ENCODE results near the gene PITPNM1.

DNA sequence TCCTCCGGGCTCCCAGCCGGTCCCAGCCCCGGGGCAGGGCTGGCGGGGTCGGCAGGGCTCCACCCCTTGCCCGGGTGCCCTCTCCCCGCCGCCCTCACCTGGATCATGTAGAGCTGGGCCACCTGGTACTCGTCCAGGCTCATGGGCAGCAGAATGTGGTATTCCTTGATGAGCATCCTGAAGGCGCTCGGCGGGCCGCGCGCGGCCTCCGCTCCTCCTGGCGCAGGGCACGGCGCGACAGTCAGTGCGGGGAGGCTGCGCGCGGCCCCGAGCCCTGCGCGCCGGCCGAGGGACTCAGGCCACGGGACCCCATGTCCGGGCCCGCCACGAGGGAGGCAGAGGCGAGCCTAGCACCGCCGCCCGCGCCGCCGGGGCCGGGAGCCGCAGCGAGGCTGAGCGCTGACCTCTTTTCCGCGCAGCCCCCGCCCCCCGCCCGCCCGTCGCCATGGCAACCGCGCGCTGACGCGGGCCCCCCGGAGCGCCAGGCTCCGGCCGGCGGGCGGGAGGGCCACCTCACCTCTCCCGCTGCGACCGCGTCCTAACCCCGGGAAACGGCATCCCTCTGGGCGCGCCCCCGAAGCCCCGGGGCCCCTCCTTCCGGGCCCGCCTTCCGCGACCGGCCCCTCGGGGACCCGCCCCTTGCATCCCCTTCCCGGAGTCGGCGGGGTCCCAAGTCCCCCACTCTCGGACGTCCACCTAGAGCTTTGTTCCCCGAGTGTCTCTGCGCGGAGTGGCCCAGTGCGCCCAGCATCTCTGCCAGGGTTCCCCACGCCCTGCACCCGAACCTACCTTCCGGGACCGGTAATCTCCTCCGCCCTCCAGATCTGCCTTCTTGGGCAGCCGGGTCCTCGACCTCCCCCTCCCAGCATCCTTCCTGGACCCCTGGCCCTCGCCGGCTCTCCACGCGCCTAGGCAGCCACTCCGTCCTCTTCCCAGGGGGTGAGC lies 886 bp downstream of the PITPNM1 start:
- TF ChIP-seq, protein P1, sequence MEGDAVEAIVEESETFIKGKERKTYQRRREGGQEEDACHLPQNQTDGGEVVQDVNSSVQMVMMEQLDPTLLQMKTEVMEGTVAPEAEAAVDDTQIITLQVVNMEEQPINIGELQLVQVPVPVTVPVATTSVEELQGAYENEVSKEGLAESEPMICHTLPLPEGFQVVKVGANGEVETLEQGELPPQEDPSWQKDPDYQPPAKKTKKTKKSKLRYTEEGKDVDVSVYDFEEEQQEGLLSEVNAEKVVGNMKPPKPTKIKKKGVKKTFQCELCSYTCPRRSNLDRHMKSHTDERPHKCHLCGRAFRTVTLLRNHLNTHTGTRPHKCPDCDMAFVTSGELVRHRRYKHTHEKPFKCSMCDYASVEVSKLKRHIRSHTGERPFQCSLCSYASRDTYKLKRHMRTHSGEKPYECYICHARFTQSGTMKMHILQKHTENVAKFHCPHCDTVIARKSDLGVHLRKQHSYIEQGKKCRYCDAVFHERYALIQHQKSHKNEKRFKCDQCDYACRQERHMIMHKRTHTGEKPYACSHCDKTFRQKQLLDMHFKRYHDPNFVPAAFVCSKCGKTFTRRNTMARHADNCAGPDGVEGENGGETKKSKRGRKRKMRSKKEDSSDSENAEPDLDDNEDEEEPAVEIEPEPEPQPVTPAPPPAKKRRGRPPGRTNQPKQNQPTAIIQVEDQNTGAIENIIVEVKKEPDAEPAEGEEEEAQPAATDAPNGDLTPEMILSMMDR (IDR thresholded peaks at IDR 0.05): no peak
- TF ChIP-seq POLR2A (IDR thresholded peaks at IDR 0.05): no peak
